ENCODE results near the gene BCL2.
"Not testable (repeated sequence)": the region's sequence is repeated elsewhere in the genome, so short reads cannot be mapped to it uniquely, and the experiment has no call there.

BCL2 gene

GRCh38 chr18:63319383-63320122, at the start of gene BCL2:
BCL2 (minus strand) TSS chr18:63319769.
- in situ Hi-C loops (cut with HindIII; ENCODE audit: low sequenced_read_pairs) = no loop called here

DNA sequence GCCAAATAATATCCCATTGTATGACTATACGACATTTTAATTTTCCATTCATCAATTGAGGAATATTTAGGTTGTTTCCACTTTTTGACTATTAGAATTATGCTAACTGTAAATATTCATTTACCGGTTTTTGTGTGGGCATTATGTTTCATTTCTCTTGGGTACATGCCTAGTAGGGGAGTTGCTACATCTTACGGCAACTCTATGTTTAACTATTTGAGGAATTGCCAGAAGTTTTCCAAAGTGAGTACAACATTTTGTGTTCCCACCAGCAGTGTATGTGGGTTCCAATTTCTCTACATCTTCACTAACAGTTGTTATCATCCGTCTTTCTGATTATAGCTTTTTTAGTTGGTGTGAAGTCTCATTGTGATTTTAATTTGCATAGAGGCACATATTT, 49.0 kb upstream of the BCL2 start:
- in situ Hi-C loops (cut with HindIII; ENCODE audit: low sequenced_read_pairs) = no loop called here

- in situ Hi-C loops (cut with HindIII; ENCODE audit: low sequenced_read_pairs) = no loop called here
These were observed 47.7 kb upstream of the BCL2 start, which contains the start of gene KDSR for GRCh38 chr18:63367053-63367953. KDSR (minus strand) TSS chr18:63367206; CDS start chr18:63367118, 88 bp downstream.

GRCh38 chr18:63366213-63367052, 46.9 kb upstream of the BCL2 start:
- in situ Hi-C loops (cut with HindIII; ENCODE audit: low sequenced_read_pairs) = no loop called here

GRCh38 chr18:63365876-63366212, 46.3 kb upstream of the BCL2 start:
- in situ Hi-C loops (cut with HindIII; ENCODE audit: low sequenced_read_pairs) = no loop called here

GRCh38 chr18:63363951-63364350, 44.4 kb upstream of the BCL2 start:
- in situ Hi-C loops (cut with HindIII; ENCODE audit: low sequenced_read_pairs) = no loop called here

DNA sequence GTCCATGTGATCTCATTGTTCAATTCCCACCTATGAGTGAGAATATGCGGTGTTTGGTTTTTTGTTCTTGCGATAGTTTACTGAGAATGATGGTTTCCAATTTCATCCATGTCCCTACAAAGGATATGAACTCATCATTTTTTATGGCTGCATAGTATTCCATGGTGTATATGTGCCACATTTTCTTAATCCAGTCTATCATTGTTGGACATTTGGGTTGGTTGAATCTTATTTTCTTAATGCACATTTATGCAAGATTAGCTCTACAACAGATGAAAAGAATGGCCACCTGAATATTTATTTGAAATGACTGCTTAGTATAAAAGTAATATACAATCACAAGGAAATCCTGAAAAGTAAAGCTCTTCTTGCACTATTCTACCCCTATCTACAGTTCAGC, 43.9 kb upstream of the BCL2 start:
- in situ Hi-C loops (cut with HindIII; ENCODE audit: low sequenced_read_pairs) = not testable (repeated sequence)

DNA sequence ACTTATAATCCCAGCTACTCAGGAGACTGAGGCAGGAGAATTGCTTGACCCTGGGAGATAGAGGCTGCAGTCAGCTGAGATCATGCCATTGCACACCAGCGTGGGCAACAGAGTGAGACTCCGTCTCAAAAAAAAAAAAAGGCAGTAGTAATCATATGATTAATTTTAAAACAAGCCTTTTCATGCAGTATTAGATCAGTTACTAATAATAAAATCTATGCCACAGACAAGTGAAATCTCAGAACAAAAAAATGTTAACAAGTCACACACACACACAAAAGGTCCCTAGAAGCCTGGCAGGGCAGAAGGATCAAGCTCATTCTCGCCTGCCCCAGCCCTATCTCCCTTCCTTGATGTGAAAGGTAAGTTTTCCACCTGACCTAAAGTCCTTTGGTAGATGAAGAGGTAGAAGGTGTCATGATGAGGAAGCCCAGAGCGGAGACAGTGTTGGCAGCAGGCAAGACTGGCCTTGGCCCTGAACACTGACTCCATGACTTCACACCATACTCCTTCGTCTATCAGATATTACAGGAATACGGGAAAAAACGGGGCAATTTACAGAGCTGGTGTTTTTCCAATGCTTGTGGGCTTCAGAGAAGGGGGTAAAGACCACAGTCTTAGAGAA, 36.8 kb upstream of the BCL2 start:
- in situ Hi-C loops (cut with HindIII; ENCODE audit: low sequenced_read_pairs) = no loop called here

DNA sequence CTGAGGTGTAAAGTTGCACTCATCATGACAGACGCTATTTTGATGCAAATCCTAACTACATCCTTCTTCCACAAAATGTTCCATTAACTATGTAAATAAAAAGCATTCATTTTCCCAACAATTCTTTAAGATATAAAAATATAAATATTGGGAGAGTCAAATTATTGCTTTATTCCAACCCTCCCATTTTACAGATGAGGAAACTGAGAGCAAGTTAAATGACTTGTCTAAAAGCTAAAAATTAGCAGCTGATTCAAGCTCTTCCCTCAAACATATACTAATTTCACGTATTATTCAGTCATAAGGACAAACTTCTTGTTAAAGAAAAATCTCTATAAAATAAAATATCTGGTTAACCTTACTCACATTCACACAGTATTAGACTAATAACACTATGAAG, 30.7 kb upstream of the BCL2 start:
- in situ Hi-C loops (cut with HindIII; ENCODE audit: low sequenced_read_pairs) = no loop called here

DNA sequence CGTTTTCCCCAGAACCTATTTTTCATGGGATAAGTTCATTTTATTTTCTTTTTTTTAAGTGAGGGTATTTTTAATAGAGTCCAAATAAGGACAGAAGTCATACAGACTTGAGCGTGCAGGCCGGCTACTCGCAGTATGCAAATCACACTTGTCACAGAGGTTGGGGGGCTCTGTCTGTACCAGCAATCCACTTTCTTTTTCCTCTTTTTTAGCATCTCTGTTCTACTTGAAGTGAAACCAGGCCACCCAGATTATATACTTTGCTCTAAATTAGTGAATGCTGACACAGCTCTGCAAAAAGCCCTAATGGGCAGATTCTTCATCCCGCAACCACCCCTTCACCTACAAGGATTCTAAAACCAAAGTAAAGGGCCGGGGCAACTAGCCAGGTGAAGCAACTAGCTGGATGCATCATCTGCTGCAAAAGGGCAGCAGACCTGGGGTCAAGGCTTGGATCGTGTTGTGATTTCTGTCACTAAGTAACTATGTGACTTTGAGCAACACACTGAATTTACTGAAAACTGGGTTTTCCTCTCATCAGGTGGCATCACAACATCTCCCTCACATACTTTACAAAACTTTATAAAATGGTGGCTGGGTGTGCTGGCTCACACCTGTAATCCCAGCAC, 29.1 kb upstream of the BCL2 start:
- in situ Hi-C loops (cut with HindIII; ENCODE audit: low sequenced_read_pairs) = loop anchor here (25.0 kb wide), 1 partner anchor 336 kb away; no protein-coding TSS in a partner anchor

DNA sequence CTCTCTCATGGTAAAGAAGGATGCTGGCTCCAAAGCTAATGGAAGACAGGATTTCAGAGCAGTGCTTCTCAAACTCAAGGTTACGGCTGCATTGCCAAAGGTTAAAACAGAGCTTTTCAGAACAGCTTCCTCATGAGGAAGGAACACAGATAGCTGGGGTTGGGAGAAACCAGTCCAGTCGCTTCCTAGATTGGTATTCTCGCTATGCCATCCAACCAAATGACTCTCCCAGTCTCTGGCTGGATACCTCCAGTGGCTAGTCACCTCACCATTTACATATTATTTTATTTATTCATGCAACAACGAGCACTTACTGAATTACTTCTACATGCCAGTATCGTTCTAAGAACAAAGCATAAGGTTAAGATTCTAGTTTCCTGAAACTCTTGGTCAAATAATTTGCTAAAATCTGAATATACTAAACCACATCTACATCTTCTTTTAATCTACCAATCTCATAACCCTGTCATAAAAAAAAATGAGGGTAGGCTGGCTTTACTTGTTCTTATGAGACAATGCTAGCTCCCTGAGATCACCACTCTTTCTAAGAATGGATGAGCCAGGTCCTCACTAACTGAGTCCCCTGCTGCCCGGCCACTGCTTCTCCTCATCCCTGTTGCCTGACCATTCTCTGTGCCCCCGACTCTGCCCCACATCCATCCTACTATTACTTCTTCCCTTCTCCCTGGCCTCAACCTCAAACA, 27.1 kb upstream of the BCL2 start:
- in situ Hi-C loops (cut with HindIII; ENCODE audit: low sequenced_read_pairs) = loop anchor here (25.0 kb wide), 1 partner anchor 334 kb away; no protein-coding TSS in a partner anchor

DNA sequence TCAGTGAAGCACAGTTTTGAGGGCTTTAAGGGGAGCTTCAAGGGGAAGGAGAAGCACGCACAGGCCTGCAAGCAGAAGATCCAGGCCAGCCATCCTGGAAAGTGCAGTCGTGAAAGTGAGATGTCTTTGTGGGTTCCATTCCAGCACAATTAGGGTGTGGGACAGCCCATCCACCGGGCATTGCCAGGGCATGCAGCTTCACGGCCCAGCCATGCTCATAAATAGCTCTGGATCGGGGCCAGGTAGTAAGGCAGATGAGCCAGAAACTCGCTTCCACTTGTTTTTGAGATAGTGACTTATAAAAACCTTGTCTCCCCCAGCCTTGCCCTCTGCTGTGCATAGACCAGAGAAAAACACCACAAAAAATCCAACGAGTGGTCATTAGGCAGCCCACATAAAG, 26.5 kb upstream of the BCL2 start:
- in situ Hi-C loops (cut with HindIII; ENCODE audit: low sequenced_read_pairs) = loop anchor here (25.0 kb wide), 1 partner anchor 334 kb away; no protein-coding TSS in a partner anchor

- in situ Hi-C loops (cut with HindIII; ENCODE audit: low sequenced_read_pairs) = loop anchor here (25.0 kb wide), 1 partner anchor 333 kb away; no protein-coding TSS in a partner anchor
These were observed 25.3 kb upstream of the BCL2 start for GRCh38 chr18:63344918-63345317.

- in situ Hi-C loops (cut with HindIII; ENCODE audit: low sequenced_read_pairs) = loop anchor here (25.0 kb wide), 1 partner anchor 332 kb away; no protein-coding TSS in a partner anchor
These were observed 24.7 kb upstream of the BCL2 start for GRCh38 chr18:63344263-63344662.

GRCh38 chr18:63342206-63342605, 22.6 kb upstream of the BCL2 start:
- in situ Hi-C loops (cut with HindIII; ENCODE audit: low sequenced_read_pairs) = loop anchor here (25.0 kb wide), 1 partner anchor 330 kb away; no protein-coding TSS in a partner anchor

DNA sequence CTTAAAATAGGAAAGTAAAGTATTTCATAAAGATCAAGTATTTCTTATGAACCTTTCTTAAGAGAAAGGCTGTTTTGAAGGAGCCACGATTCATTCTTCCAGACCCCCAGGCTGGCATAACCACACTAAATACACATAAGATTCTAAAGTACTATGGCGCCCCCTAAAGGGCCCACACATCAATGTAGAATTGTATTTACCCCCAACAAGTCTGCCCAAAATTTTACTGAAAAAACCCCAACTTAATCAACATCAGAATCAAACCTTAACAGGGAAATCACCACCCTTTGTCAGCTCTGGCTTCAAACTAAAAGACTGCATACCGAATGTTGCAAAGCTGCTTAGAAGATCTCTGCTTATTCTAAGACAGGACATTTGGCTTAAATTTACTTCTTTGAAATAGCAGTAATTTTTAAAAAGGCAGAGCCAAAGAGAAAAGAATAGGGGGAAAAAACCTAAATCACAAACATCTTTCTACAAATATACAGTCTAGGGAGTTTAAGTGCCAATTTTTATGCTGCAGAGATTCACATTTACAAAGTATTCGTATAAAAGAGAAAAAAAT, 20.4 kb upstream of the BCL2 start:
- in situ Hi-C loops (cut with HindIII; ENCODE audit: low sequenced_read_pairs) = loop anchor here (25.0 kb wide), 1 partner anchor 328 kb away; no protein-coding TSS in a partner anchor

GRCh38 chr18:63336366-63337099, 17.0 kb upstream of the BCL2 start:
- in situ Hi-C loops (cut with HindIII; ENCODE audit: low sequenced_read_pairs) = loop anchor here (25.0 kb wide), 1 partner anchor 324 kb away; no protein-coding TSS in a partner anchor

GRCh38 chr18:63331105-63331504, 11.5 kb upstream of the BCL2 start:
- in situ Hi-C loops (cut with HindIII; ENCODE audit: low sequenced_read_pairs) = loop anchor here (25.0 kb wide), 1 partner anchor 319 kb away; no protein-coding TSS in a partner anchor
